OCI-LY7 (cell line): Measurements from ENCODE around the gene SAMD10. TPM values are rescaled to one million over a fixed set of nuclear protein-coding genes. Genes with fewer than 3 reads are reported as not detected.
"Not testable (repeated sequence)": the region's sequence is repeated elsewhere in the genome, so short reads cannot be mapped to it uniquely, and the experiment has no call there.

Experiments used
- BruUV-seq: library from RNA; stranded (reverse); fragments of 400-500 nt; replicated peaks from 2 replicates; lab custom pipeline; 2021; lab: Mats Ljungman, UMichigan
- CTCF ChIA-PET: fragments of 300-600 bp; sonication (Branson Sonifier 250); formaldehyde crosslinking; loops from one replicate; lab custom pipeline; 2022; ENCODE audit warnings: antibody characterized with exemption; ENCODE audit not compliant: unreplicated experiment; lab: Charles Lee
- POLR2A ChIA-PET: fragments of 300-600 bp; sonication (Branson Sonifier 250); formaldehyde crosslinking; loops from one replicate; lab custom pipeline; 2022; ENCODE audit warnings: antibody characterized with exemption; lab: Charles Lee
- DNase-seq: peaks from one replicate; pipeline ENCODE4 v3.0.0-alpha.2; 2015; ENCODE audit warnings: low spot score
- H2AFZ ChIP-seq: fragments of 200-600 bp; sonication (generic), shearing (Covaris generic); 2 replicates; pipeline ENCODE4 v1.6.1; 2014; ENCODE audit warnings: mild to moderate bottlenecking, antibody characterized with exemption, low read length, moderate library complexity
- H3K27ac ChIP-seq: fragments of 200-600 bp; sonication (generic); 2 replicates; pipeline ENCODE4 v1.5.1; 2014; ENCODE audit warnings: mixed run types, low read depth, mild to moderate bottlenecking, moderate library complexity, low read length, inconsistent platforms; ENCODE audit not compliant: poor library complexity, severe bottlenecking
- H3K36me3 ChIP-seq: fragments of 200-600 bp; sonication (generic); 2 replicates; pipeline ENCODE4 v1.6.1; 2014; ENCODE audit warnings: mild to moderate bottlenecking, antibody characterized with exemption, low read length, moderate library complexity, mixed read lengths; ENCODE audit not compliant: insufficient read depth
- H3K4me1 ChIP-seq: fragments of 200-600 bp; sonication (generic); 2 replicates; pipeline ENCODE4 v1.5.1; 2014; ENCODE audit warnings: mild to moderate bottlenecking, low read length; ENCODE audit not compliant: insufficient read depth, poor library complexity, severe bottlenecking
- H3K4me2 ChIP-seq: fragments of 200-600 bp; sonication (generic); 2 replicates; pipeline ENCODE4 v1.6.1; 2014; ENCODE audit warnings: mild to moderate bottlenecking, low read length
- H3K4me3 ChIP-seq: fragments of 200-600 bp; sonication (generic); 2 replicates; pipeline ENCODE4 v1.5.1; 2014; ENCODE audit warnings: mild to moderate bottlenecking, low read depth, low read length; ENCODE audit not compliant: poor library complexity, severe bottlenecking
- H3K79me2 ChIP-seq: fragments of 200-600 bp; sonication (generic); 2 replicates; pipeline ENCODE4 v1.6.1; 2016; ENCODE audit warnings: low read depth, mild to moderate bottlenecking, low read length, moderate library complexity, mixed read lengths; ENCODE audit not compliant: insufficient read depth
- H3K9me2 ChIP-seq: fragments of 200-600 bp; sonication (generic); 2 replicates; pipeline ENCODE4 v1.6.1; 2016; ENCODE audit warnings: mild to moderate bottlenecking, low read length, mixed read lengths; ENCODE audit not compliant: insufficient read depth
- H3K9me3 ChIP-seq: fragments of 200-600 bp; sonication (generic); 2 replicates; pipeline ENCODE4 v1.6.1; 2014; ENCODE audit warnings: mild to moderate bottlenecking, mixed run types, low read length, mixed read lengths
- H4K20me1 ChIP-seq: fragments of 200-600 bp; sonication (generic); 2 replicates; pipeline ENCODE4 v1.6.1; 2014; ENCODE audit warnings: mild to moderate bottlenecking, antibody characterized with exemption, low read length, moderate library complexity, mixed read lengths; ENCODE audit not compliant: insufficient read depth
- CTCF ChIP-seq: fragments of 200-600 bp; sonication (generic); conservative IDR thresholded peaks from 2 replicates; pipeline ENCODE4 v1.5.1; 2014; ENCODE audit warnings: mild to moderate bottlenecking, antibody characterized with exemption, low read length, moderate library complexity, mixed read lengths
- EZH2phosphoT487 ChIP-seq: fragments of 200-600 bp; sonication (generic); IDR thresholded peaks from 2 replicates; pipeline ENCODE4 v1.6.1; 2018; ENCODE audit warnings: low read depth, borderline replicate concordance, mild to moderate bottlenecking, mixed run types, antibody characterized with exemption, low read length, moderate library complexity, mixed read lengths
- intact Hi-C: fragments of 100-400 bp; cut with micrococcal nuclease; formaldehyde crosslinking; loops from one replicate; pipeline ENCODE4 v1.10.0; 2022; ENCODE audit not compliant: unreplicated experiment
- total RNA-seq, 2 experiments: library from RNA; depleted of rRNA in 1 of 2; stranded (reverse); fragments of >200 nt in 1 of 2; shearing (Covaris generic) in 1 of 2; gene quantifications; 2 replicates each; pipeline ENCODE4 v1.2.3, GENCODE V29; 2014 to 2022

SAMD10 gene
- total RNA-seq, 2 experiments from 2014 or later: 11.9 to 12.0 TPM

DNA sequence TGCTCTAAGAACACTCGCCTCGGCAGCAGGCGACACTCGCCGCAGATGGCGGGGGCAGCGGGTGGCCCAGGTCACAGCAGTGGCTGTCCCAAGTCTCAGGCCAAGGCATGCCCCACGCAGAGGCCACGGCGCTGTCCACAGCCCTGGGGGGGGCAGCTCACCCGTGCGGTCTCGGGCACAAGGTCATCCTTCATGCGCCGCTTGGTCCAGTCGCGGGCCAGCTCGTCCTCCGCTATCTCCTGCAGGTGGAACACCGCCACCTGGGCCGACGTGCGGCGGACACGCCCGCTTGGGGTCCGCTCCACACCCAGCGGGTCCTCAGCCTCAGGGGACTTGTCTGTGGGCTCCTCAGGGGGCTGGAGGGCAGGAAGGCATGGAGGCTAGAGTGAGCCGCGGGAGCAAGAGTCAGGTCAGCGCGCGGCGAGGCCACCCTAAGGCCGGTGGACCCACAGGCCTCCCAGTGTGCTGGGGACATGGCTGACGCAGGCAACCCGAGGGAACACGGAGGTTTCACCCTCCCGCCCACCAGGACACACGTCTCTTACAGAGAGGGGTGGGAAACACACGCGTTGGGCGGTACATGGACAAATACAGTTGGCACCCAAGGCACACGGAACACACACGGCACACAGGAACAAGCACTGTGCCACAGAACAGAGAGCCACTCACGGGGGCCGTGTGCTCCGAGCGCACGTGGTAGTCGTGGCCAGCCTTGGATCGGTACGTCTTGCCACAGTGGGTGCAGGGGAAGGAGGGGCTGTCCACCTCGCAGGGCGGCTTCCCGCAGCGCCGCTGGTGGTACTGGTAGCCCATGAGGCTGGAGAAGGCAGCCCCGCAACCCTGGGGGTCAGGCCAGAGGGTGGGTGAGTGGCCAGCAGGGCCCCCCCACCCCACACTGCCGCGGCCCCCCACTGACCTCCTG, 16.8 kb downstream of the SAMD10 start:
- TF ChIP-seq EZH2phosphoT487 (no peak), CTCF (no peak)
- Histone ChIP-seq H3K79me2 (no peaks in the 10 kb centered on the region), H3K9me3 (no peaks in the 10 kb centered on the region), H3K4me2 (no peak overlapping the region), H3K4me1 (peaks cover 10% of the 10 kb centered on the region), H3K9me2 (no peaks in the 10 kb centered on the region), H3K36me3 (no peaks in the 10 kb centered on the region), H3K4me3 (no peak overlapping the region), H2AFZ (no peak overlapping the region), H4K20me1 (no peaks in the 10 kb centered on the region), H3K27ac (no peak overlapping the region)
- ChIA-PET CTCF (no interaction called here), POLR2A (no interaction called here)
- intact Hi-C loops: no loop called here
- BruUV-seq: no TSS peak
- DNase-seq: no peak

DNA sequence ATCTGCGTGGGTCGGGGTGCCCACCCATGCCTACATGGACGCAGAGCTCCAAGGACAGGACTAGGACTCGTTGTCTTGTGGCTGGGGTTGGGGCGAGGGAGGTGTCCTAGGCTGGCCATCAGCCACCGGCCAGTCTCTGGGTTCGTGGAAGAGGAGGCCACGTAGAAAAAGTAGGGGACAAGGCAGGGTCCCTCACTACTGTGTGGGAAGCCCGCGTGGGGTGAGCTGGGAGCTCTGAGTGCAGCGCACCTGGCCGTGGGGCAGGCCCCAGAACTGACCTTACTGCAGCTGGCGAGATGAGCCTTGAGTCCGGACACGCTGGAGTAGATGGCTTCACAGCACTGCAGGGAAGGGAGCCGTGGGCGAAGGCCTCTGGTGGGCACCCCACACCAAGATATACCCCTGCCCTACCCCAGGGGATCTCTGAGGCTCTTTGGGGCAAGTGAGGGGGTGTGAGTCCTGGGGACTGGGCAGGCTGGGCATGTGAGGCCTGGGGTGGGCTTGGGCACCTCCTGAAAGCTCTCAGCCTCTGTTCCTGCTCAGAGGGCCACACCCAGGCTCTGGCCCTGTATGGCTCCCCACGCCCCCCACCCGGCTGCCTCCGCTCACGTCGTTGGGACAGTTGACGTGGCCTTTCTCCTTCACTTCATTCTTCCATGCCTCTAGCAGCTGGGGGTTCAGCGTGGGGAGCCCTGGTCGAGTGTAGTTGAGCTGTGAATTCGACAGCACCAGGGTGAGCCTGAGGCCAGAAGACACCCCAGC, 17.6 kb downstream of the SAMD10 start:
- no peaks in the 10 kb centered on the region for H3K79me2 ChIP-seq
- intact Hi-C loops: no loop called here
- H3K4me1 ChIP-seq: peaks cover 18% of the 10 kb centered on the region
- no peaks in the 10 kb centered on the region for H4K20me1 ChIP-seq
- H3K4me3 ChIP-seq: no peak overlapping the region
- H3K9me2 ChIP-seq: no peaks in the 10 kb centered on the region
- H2AFZ ChIP-seq: no peak overlapping the region
- CTCF ChIA-PET: no interaction called here
- POLR2A ChIA-PET: interaction anchor here (0.6 kb wide), 1 partner anchor 50 kb away, joined by 3 read pairs; no protein-coding TSS in a partner anchor
- no peaks in the 10 kb centered on the region for H3K9me3 ChIP-seq
- TF ChIP-seq CTCF: no peak
- TF ChIP-seq EZH2phosphoT487: no peak
- no TSS peak for BruUV-seq
- H3K36me3 ChIP-seq: no peaks in the 10 kb centered on the region
- no peak for DNase-seq
- no peak overlapping the region for H3K4me2 ChIP-seq
- no peak overlapping the region for H3K27ac ChIP-seq

DNA sequence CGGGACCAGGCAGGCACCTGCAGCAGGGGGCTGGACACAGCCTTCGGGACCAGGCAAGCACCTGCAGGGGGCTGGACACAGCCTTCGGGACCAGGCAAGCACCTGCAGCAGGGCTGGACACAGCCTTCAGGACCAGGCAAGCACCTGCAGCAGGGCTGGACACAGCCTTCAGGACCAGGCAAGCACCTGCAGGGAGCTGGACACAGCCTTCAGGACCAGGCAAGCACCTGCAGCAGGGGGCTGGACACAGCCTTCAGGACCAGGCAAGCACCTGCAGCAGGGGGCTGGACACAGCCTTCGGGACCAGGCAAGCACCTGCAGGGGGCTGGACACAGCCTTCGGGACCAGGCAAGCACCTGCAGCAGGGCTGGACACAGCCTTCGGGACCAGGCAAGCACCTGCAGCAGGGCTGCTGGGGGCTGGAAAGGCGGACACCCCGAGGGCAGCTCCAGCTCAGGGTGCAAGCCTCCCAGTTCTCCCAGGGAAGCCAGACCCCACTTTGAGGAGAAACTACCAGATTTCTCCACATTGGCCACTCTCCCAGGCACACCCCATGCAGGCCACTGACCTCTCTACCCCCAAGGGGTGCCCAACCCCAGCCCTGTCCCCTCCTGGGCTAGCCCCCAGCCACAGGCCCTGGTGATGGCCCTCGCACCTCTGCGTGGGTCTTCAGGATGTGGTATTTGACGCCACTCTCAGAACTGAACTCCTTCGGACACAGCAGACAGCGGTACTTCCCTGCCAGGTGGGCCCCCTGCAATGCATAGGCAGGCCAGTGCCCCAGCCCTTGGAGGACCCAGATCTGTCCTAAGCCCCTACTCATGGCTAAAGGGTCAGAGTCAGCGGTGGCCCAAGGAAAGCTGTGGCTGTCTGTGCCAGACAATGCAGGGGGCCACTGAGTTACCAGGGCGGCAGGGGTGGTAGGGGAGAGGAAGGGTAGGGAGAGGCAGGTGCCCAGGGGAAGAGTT, 18.5 kb downstream of the SAMD10 start:
- CTCF ChIA-PET, DNase-seq, H3K36me3 ChIP-seq, H3K4me3 ChIP-seq, H3K4me2 ChIP-seq, H3K9me3 ChIP-seq, BruUV-seq, H2AFZ ChIP-seq, H3K27ac ChIP-seq, intact Hi-C loops, H3K79me2 ChIP-seq, H4K20me1 ChIP-seq, H3K9me2 ChIP-seq: not testable (repeated sequence)
- peaks cover 21% of the 10 kb centered on the region for H3K4me1 ChIP-seq
- POLR2A ChIA-PET: interaction anchor here (0.6 kb wide), 1 partner anchor 50 kb away, joined by 3 read pairs; no protein-coding TSS in a partner anchor
